HEK293T (cell line): Measurements from ENCODE around the gene TCF12.

Experiments used
- CTBP1 ChIP-seq: fragments of 450-650 bp; IDR thresholded peaks from 2 replicates; pipeline ENCODE4 v1.6.1; 2016; ENCODE audit warnings: borderline replicate concordance
- ELF4 ChIP-seq: fragments of 450-650 bp; IDR thresholded peaks from 2 replicates; pipeline ENCODE4 v1.6.1; 2017; ENCODE audit warnings: antibody characterized with exemption
- FOXK2 ChIP-seq: fragments of 450-650 bp; IDR thresholded peaks from 2 replicates; pipeline ENCODE4 v1.6.1; 2016; ENCODE audit warnings: mild to moderate bottlenecking
- FOXM1 ChIP-seq: fragments of 450-650 bp; IDR thresholded peaks from 2 replicates; pipeline ENCODE4 v1.6.1; 2017; ENCODE audit warnings: mild to moderate bottlenecking, borderline replicate concordance
- HDGF ChIP-seq: fragments of 450-650 bp; IDR thresholded peaks from 2 replicates; pipeline ENCODE4 v1.6.1; 2017; ENCODE audit warnings: antibody characterized with exemption, borderline replicate concordance
- L3MBTL2 ChIP-seq: fragments of 450-650 bp; conservative IDR thresholded peaks from 2 replicates; pipeline ENCODE4 v1.6.1; 2016; ENCODE audit warnings: mild to moderate bottlenecking
- NFRKB ChIP-seq: fragments of 450-650 bp; IDR thresholded peaks from 2 replicates; pipeline ENCODE4 v1.6.1; 2016; ENCODE audit warnings: mild to moderate bottlenecking, moderate library complexity
- SP1 ChIP-seq: fragments of 450-650 bp; IDR thresholded peaks from 2 replicates; pipeline ENCODE4 v1.6.1; 2017
- SUZ12 ChIP-seq: fragments of 450-650 bp; IDR thresholded peaks from 2 replicates; pipeline ENCODE4 v1.6.1; 2016; ENCODE audit warnings: mild to moderate bottlenecking
- ZNF384 ChIP-seq: fragments of 450-650 bp; IDR thresholded peaks from 2 replicates; pipeline ENCODE4 v1.6.1; 2016

DNA sequence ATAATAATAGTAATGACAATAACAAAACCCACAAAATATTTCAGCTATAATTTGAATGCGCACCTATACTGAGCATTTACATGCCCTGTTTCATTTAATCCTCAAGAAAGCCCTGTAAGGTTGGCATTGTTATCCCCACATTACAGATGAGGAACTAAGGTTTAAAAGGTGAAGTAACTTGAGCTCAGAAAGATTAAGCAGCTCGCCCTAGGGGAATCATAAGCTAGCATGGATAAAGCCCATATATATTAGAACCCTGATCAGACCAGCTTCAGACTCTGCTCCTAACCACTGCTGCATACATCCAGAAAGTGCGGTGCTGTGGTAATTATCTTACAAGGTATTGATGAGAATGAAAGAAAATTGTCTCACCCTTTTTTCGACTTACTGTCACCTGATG lies 316.7 kb downstream of the TCF12 start:
- no peak for TF ChIP-seq SP1
- no peak for TF ChIP-seq L3MBTL2
- no peak for TF ChIP-seq ZNF384
- no peak for TF ChIP-seq FOXK2
- TF ChIP-seq ELF4: no peak
- TF ChIP-seq SUZ12: no peak
- no peak for TF ChIP-seq FOXM1
- TF ChIP-seq CTBP1: no peak
- no peak for TF ChIP-seq HDGF
- no peak for TF ChIP-seq NFRKB
